Head of caudate nucleus (tissue), 42 donors: ENCODE results near the gene OR4D2.
A peak's percentile ranks its signal among the peaks of the same experiment; 100 is the strongest.
"Not testable (repeated sequence)": the region's sequence is repeated elsewhere in the genome, so short reads cannot be mapped to it uniquely, and the experiment has no call there.

ENCODE experiments used
- DNase-seq, 42 donors: peaks; one replicate each; pipeline versions ENCODE4 v3.0.0 to v3.0.0-alpha.2; 2020 to 2021; ENCODE audit warnings: mixed read lengths in 7 of 42
- intact Hi-C: fragments of 100-400 bp; cut with DNase I; formaldehyde crosslinking; loops from one replicate; pipeline ENCODE4 v1.15.0; 2022

Gene OR4D2

GRCh38 chr17:58166682-58167081 lies at the start of gene OR4D2:
TSS of gene OR4D2 (plus strand) at chr17:58166982. CDS start at chr17:58169656, 2,674 bp downstream.
- intact Hi-C loops, result no loop called here

GRCh38 chr17:58117382-58117781 lies 49.4 kb upstream of the OR4D2 start:
- intact Hi-C loops, result no loop called here

More at GRCh38 chr17:58166682-58167081, at the start of gene OR4D2:
- no peak for DNase-seq

GRCh38 chr17:58119491-58119890 lies 47.3 kb upstream of the OR4D2 start:
- intact Hi-C loops, result no loop called here
- peak in 14 of 42 donors; percentile 11 to 68 (median 34) for DNase-seq

More at GRCh38 chr17:58117382-58117781, 49.4 kb upstream of the OR4D2 start:
- DNase-seq, result no peak

- intact Hi-C loops, result no loop called here
- DNase-seq, result peak in 1 of 42 donors; percentile 6
Observed at GRCh38 chr17:58120195-58120822, 46.5 kb upstream of the OR4D2 start.

- peak in 18 of 42 donors; percentile 2 to 70 (median 34) for DNase-seq
- intact Hi-C loops, result no loop called here
Observed at GRCh38 chr17:58121925-58122324, 44.9 kb upstream of the OR4D2 start.

- DNase-seq, result no peak
- intact Hi-C loops, result no loop called here
Observed at GRCh38 chr17:58127846-58128245, 38.9 kb upstream of the OR4D2 start.

GRCh38 chr17:58132697-58133096 lies 34.1 kb upstream of the OR4D2 start:
- intact Hi-C loops, DNase-seq: not testable (repeated sequence)

- intact Hi-C loops, result no loop called here
- DNase-seq, result no peak
Observed at GRCh38 chr17:58136669-58137279, 30.0 kb upstream of the OR4D2 start.

- DNase-seq, result no peak
Observed at GRCh38 chr17:58141505-58141904, 25.3 kb upstream of the OR4D2 start.

GRCh38 chr17:58143335-58143734 lies 23.4 kb upstream of the OR4D2 start:
- intact Hi-C loops, DNase-seq: not testable (repeated sequence)

More at GRCh38 chr17:58141505-58141904, 25.3 kb upstream of the OR4D2 start:
- intact Hi-C loops, result no loop called here

GRCh38 chr17:58144801-58145200 lies 22.0 kb upstream of the OR4D2 start:
- intact Hi-C loops, result no loop called here
- no peak for DNase-seq

- intact Hi-C loops, result no loop called here
Observed at GRCh38 chr17:58147930-58148434, 18.8 kb upstream of the OR4D2 start, which contains the start of gene OR4D1. TSS of gene OR4D1 (plus strand) at chr17:58148384. CDS start at chr17:58155154, 6,770 bp downstream.

GRCh38 chr17:58148609-58149008 lies 18.2 kb upstream of the OR4D2 start:
- intact Hi-C loops, result no loop called here
- peak in 4 of 42 donors; percentile 7 to 40 (median 20) for DNase-seq

More at GRCh38 chr17:58147930-58148434, 18.8 kb upstream of the OR4D2 start, which contains the start of gene OR4D1:
- DNase-seq, result no peak

- no peak for DNase-seq
- intact Hi-C loops, result no loop called here
Observed at GRCh38 chr17:58150394-58150793, 16.4 kb upstream of the OR4D2 start.

GRCh38 chr17:58153046-58153445 lies 13.7 kb upstream of the OR4D2 start:
- DNase-seq, result no peak
- intact Hi-C loops, result no loop called here

- DNase-seq, result no peak
- intact Hi-C loops, result no loop called here
Observed at GRCh38 chr17:58153671-58154070, 13.1 kb upstream of the OR4D2 start.

- intact Hi-C loops, result no loop called here
- DNase-seq, result peak; percentile 14 to 84 (median 61)
Observed at GRCh38 chr17:58156839-58157803, 9.7 kb upstream of the OR4D2 start.

GRCh38 chr17:58158181-58158580 lies 8.6 kb upstream of the OR4D2 start:
- no peak for DNase-seq
- intact Hi-C loops, result no loop called here

- intact Hi-C loops, result no loop called here
- no peak for DNase-seq
Observed at GRCh38 chr17:58161566-58161965, 5.2 kb upstream of the OR4D2 start.
